ENCODE data around the gene MYBPHL.

MYBPHL gene

DNA sequence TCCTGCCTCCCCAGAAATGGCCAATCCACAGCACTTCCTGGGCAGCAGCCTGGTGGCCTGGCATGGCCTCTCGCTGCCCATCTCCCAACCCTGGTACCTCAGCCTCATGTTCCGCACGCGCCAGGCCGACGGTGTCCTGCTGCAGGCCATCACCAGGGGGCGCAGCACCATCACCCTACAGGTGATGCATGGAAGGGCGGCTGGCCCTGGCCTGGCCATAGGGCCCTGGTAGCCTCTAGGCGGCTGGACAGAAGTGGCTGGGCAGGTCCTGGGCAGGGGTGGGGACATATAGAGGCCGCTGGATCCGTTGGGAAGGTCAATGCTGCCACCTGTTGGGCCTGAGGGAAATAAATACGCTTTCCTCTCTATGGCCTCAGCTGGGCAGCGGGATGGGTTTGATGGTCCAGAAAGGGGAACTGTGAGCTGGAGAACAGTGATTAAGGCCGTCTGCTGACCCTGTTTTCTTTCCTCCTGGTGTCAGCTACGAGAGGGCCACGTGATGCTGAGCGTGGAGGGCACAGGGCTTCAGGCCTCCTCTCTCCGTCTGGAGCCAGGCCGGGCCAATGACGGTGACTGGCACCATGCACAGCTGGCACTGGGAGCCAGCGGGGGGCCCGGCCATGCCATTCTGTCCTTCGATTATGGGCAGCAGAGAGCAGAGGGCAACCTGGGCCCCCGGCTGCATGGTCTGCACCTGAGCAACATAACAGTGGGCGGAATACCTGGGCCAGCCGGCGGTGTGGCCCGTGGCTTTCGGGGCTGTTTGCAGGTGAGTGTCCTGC lies 43.0 kb downstream of the MYBPHL start:
- DNase-seq = peak; percentile 88 to 93 (median 90)

DNA sequence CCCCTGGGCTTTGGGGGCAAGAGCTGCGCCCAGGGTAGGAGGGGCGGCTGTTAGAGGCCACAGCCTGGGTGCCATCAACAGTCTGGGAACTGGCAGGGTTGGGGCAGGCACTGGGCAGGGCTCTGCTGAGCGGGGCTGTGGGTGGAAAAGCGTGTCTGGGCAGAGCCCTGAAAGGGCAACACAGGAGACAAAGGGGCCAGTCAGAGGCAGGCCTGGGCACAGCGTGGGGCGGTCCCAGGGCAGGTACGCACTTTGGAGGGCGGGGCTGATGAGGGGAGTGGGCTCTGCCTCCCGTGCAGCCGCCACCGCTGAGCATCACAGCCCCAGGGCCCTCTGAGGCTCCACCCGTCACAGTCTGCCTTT lies 43.6 kb downstream of the MYBPHL start:
- DNase-seq = no peak

DNA sequence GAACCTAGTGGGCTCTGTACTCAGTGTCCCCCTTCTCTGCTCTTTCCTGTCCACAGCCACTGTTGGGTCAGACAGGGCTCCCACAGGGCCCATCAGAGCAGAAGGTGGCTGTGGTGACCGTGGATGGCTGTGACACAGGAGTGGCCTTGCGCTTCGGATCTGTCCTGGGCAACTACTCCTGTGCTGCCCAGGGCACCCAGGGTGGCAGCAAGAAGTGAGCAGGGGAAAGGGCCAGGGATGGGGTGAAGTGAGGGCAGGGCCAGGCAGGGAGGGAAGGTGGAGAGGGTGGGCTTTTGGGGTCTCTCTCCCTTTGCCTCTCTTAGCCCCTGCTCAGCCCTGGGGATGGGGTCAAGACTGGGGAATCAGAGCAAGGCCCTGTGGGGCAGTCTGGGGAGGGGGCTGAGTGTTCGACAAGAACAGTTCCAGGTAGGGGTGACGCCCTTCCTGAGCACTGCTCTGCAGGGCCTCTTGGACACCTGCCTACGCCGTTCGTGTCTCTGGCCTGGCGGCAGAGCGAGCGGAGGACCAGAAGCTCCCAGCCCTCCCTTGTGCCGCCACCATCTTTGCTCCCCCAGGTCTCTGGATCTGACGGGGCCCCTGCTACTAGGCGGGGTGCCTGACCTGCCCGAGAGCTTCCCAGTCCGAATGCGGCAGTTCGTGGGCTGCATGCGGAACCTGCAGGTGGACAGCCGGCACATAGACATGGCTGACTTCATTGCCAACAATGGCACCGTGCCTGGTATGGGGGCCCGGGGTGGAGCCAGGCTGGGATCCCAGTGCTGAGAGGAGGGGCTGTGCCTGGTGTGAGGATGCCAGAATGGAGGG lies 44.4 kb downstream of the MYBPHL start:
- DNase-seq = no peak

DNA sequence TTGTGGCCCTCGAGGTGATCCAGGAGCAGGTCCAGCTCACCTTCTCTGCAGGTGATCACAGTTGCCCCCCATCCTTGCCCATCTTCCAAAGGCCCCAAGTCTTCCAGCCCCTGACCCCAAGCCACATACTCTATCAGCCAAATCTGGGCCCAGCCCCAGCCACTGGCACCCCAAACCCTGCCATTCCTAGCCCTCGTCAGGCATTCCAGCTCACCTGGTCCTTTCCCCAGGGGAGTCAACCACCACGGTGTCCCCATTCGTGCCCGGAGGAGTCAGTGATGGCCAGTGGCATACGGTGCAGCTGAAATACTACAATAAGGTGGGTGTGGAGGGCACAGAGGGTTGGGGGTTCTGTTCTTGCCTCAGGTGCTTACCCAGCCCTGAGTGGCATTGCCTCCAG lies 45.2 kb downstream of the MYBPHL start:
- no peak for DNase-seq

DNA sequence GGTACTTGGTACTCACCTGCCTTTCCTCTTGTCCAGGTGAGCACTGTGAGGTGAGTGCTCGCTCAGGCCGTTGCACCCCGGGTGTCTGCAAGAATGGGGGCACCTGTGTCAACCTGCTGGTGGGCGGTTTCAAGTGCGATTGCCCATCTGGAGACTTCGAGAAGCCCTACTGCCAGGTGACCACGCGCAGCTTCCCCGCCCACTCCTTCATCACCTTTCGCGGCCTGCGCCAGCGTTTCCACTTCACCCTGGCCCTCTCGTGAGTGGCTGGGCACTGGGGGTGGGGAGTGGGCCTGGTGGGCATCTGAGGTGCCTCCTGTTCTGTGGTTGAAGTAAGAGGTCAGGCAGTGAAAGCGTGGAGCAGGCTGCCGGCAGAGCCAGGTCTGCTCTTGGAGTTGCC lies 45.8 kb downstream of the MYBPHL start:
- DNase-seq = no peak

DNA sequence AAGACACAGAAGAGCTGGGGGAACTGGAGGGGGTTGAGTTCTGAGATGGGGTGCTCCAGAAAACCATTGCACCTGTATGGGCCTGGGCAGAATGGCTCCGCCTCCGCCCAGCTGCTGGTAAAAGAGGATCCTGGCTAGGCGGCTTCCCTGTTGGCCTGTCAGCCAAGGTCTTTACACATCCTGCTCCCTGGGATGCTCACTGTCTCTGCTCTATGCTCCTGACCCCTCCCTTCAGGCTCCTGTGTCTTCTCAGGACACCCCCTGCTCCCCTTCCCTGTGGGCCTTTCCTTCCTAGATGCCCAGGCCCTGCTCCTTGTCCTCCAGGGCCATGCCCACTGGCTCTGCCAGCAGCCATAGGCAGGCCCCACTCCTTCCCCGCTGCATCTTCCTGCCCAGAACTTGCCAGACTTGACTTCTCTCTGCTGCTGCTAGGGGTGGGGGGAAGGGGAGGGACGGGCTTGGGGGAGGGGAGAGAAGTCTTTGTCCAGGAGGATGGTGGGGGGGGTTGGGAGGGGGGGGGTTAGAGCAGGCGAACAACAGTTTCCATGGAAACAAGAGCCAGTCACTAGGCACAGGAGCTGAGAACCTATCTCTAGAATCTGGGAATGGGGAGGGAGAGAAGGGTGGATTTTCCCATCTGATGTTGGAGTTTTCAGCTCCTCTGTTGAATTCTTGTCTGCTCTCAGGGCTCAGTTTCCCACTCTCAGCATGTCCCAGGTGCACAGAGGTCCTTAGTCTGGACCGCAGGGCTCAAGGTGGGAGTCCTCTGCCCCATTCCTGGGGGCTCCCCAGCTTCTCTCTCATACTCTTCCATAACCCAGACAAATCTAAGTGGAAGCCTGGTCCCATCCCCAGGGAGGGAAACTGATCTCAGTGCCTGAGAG lies 46.9 kb downstream of the MYBPHL start:
- no peak for DNase-seq

DNA sequence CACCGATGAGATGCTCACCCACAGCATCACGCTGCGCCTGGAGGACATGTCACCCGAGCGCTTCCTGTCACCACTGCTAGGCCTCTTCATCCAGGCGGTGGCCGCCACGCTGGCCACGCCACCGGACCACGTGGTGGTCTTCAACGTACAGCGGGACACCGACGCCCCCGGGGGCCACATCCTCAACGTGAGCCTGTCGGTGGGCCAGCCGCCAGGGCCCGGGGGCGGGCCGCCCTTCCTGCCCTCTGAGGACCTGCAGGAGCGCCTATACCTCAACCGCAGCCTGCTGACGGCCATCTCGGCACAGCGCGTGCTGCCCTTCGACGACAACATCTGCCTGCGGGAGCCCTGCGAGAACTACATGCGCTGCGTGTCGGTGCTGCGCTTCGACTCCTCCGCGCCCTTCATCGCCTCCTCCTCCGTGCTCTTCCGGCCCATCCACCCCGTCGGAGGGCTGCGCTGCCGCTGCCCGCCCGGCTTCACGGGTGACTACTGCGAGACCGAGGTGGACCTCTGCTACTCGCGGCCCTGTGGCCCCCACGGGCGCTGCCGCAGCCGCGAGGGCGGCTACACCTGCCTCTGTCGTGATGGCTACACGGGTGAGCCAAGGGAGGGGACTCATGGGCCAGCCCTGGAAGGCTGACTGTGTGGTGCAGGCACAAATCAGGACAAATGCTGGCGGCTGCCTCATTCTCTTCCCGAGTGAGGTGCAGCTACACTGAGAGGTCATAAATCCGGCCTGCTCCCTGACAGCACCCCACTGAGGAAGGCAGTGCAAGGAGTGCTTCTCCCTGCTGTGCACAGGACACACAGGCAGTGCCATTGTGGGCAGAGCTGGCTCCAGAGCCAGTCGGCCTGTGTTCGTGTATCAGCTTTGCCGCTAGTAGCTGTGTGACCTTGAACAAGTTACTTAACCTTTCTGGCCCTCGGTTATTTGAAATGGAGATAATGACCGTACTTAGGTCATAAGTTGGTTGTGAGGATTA lies 48.0 kb downstream of the MYBPHL start:
- DNase-seq = no peak

DNA sequence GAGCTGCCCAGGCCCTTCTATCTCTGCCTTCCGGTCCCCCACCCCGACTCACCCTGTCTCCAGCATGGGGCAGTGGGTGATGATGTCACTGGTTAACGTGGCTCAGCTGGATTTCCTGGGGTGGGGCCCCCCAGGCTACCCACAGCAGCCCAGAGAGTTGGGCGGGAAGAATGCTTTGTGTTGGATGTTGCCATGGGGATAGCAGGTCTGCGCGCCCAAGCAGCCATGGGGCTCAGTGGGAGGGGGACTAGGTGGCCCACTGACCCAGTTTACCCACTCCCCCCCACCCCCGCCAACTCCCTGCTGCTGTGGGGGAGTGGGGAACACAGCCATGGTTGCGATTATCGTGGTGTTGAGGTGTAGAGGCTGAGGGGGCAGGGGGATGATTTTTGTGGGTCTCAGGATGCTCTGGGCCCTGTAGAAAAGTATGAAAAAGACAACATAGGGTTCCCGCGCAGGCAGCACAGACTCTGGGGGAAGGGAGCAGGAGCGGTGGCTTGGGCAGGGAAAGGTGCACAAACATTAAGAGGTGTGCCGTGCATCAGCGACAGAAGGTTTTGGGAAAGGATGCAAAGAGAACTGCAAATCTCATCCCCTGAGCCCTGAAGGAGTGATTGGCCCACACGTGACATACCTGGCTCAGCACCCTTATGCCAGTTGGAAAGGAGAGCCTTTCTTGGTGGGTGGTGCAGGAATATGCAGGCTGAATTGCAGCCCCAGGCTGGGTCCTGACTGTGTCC lies 49.0 kb downstream of the MYBPHL start:
- no peak for DNase-seq

DNA sequence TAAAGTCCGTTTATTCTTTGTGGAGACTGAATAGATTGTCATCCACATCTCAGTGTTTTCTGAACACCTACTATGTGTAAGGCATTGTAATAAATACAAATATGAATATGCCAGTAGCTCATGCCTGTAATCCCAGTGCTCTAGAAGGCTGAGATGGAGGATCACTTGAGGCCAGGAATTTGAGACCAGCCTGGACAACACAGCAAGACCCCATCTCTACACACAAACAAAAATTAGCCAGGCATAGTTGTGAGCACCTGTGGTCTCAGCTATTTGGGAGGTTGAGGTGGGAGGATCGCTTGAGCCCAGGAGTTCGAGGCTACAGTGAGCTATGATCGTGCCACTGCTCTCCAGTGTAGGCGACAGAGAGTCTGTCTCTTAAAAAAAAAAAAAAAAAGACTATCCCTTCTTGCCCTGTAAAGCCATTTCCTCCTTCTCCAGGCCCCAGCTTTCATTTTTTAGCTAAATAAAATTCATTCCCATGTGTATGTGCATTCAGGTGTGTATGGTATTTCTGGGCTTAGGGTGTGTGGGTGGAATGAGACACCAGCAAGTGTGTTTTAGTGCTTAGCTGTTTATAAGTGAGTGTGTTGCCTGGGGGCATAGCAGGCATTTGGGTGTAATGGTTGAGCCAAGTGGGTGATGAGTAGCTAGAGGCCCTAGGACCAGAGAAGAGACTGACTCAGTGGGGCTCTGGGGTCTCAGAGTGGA lies 49.7 kb downstream of the MYBPHL start:
- DNase-seq = no peak

DNA sequence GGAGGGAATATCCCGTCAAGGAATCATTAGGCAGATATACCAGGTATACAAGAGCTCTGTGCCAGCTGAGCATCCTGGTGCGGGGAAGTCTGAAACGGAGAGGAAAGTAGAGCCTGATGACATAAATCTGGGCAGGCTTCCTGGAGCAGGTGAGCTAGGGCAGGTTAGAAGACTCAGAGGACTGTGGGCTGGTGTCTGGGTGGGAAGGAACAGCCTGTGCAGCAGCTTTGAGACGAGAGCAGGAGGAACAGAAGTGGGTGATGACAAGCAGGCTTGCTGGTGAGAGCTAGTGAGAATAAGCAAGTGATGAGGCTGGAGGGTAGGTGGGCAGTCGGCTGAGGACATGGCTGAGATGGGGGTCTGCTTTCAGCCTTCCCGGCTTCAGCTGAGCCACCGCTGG lies 50.7 kb downstream of the MYBPHL start:
- no peak for DNase-seq

DNA sequence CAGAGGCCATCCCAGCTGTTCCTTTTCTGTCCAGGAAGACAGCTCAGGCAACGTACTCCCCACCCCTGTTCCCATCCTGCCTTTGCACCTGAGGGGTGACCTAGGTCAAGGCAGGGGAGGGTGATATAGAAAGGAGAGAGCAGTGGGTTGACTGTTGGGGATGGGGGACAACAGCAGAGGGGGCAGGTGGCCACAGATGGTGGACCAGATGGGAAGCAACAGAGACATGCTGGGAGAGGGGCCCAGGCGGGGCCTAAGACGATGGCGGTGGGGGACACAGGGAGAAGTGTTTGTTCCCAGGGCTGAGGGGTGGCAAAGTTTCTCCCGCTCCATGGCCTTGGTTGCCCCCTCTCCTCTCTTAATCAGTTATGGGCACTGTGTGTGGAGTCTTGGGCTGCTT lies 51.1 kb downstream of the MYBPHL start:
- DNase-seq = no peak

DNA sequence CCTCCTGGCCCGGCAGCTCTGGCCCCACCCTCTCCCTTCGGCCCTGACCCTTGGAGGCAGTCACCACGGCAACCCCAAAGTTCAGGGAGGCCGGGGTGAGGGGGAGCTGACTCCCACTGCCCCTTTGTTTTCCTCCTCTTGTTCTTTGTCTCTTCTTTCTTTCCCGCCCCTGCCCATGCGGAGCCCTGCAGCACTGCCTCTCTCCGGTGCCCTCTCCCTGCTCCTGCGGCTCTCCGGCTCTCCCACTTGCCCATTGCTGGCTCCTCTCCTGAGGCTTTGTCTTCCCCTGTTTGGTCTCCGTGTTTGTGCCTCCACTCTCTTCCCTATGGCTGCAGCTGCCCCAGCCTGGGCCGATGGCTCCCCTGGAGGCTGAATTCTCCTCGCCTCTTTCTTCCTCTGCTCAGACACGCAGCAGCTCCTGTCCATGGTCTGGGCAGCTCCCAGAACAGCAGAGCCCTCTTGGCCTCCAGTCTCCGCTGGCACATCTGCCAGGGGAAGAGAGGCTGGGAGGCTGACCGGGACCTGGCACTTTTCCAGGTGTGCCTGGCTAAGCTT lies 51.6 kb downstream of the MYBPHL start:
- DNase-seq = no peak

DNA sequence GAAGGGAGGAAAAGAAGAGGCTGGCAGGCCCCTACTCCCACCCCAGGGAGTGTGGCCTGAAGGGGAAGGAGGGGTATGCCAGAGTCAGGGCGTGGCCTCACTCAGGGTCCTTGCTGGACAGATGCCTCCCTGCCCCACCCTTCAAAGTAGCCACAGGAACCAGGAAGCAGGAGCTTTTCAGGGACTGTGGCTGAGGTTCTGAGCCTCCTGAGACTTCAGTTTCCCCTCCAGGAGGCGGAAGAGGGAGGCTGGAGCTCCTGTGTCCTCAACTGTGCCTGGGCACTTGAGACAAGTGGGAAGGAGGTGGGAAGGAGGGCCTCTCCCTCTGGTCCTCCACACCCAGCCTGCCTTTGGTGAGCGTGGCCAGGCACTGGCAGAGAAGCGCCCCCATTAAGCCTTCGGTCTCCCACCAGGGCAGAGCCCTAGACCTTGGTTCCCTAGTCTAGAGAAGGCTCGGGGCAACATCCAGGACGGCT lies 52.2 kb downstream of the MYBPHL start:
- no peak for DNase-seq

DNA sequence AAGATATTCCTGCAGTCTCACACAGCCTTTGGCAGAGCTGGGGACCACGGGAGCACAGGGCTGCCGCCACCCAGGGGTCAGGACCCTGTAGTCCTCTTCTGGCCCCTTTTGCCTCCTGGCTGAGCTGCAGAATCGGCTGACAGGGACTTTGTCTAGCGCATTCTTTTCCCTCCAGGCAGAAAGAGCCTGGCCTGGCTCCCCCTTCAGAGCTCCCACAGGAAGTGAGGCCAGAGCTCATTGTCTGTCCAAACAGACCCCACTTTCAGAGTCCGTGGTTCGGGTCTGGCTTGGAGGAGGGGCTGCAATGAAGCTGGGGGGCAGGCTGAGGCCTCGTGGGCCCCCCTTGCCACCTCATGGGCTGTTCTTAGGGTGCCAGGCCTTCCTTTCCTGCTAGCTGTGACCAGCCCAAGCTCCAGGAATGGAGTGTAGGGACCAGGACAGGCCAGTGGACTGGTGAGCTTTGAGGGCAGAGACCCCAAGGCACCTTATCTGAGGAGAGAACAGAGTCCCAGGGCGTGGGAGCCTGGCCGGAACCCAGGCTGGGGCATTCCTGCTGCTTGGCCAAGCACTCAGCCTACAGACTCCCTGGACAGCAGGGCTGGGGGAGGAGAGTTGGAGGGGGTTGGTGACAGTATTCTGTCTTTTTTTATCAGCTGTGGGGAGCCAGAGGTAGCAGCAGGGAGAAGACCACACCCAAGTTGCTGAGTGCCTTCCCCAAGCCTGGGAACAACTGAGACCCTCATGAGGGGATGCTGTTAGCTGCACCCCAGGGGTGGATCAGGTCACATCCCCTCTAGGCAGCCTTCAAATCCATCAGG lies 52.8 kb downstream of the MYBPHL start:
- DNase-seq = no peak

DNA sequence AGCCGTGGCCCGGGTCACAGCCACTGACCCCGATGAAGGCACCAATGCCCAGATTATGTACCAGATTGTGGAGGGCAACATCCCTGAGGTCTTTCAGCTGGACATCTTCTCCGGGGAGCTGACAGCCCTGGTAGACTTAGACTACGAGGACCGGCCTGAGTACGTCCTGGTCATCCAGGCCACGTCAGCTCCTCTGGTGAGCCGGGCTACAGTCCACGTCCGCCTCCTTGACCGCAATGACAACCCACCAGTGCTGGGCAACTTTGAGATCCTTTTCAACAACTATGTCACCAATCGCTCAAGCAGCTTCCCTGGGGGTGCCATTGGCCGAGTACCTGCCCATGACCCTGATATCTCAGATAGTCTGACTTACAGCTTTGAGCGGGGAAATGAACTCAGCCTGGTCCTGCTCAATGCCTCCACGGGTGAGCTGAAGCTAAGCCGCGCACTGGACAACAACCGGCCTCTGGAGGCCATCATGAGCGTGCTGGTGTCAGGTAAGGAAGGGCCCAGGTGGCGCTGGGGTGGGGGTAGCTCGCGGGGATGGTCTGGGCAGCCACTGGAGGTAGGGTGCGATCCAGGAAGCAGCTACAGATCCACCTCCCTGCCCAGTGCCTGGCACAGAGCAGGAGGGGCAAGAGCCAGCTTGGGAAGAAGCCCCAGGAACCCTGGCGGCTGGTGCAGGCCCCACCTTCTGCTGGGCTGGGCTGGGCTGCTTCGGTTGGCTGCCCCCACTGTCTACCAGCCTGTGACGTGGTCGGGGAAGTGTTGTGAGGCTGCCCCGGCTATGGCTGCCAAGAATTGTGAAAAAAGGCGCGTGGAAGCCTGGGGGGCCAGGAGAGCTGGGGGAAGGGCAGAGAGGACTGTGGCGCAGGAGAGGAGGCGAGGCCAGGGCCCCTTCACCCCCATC lies 53.7 kb downstream of the MYBPHL start:
- DNase-seq = no peak

DNA sequence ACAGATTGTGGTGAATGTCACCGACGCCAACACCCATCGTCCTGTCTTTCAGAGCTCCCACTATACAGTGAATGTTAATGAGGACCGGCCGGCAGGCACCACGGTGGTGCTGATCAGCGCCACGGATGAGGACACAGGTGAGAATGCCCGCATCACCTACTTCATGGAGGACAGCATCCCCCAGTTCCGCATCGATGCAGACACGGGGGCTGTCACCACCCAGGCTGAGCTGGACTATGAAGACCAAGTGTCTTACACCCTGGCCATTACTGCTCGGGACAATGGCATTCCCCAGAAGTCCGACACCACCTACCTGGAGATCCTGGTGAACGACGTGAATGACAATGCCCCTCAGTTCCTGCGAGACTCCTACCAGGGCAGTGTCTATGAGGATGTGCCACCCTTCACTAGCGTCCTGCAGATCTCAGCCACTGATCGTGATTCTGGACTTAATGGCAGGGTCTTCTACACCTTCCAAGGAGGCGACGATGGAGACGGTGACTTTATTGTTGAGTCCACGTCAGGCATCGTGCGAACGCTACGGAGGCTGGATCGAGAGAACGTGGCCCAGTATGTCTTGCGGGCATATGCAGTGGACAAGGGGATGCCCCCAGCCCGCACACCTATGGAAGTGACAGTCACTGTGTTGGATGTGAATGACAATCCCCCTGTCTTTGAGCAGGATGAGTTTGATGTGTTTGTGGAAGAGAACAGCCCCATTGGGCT lies 54.5 kb downstream of the MYBPHL start:
- no peak for DNase-seq
